ENCODE data around the gene EIF3CL.
"Not testable (repeated sequence)": the region's sequence is repeated elsewhere in the genome, so short reads cannot be mapped to it uniquely, and the experiment has no call there.

Gene EIF3CL, protein sequence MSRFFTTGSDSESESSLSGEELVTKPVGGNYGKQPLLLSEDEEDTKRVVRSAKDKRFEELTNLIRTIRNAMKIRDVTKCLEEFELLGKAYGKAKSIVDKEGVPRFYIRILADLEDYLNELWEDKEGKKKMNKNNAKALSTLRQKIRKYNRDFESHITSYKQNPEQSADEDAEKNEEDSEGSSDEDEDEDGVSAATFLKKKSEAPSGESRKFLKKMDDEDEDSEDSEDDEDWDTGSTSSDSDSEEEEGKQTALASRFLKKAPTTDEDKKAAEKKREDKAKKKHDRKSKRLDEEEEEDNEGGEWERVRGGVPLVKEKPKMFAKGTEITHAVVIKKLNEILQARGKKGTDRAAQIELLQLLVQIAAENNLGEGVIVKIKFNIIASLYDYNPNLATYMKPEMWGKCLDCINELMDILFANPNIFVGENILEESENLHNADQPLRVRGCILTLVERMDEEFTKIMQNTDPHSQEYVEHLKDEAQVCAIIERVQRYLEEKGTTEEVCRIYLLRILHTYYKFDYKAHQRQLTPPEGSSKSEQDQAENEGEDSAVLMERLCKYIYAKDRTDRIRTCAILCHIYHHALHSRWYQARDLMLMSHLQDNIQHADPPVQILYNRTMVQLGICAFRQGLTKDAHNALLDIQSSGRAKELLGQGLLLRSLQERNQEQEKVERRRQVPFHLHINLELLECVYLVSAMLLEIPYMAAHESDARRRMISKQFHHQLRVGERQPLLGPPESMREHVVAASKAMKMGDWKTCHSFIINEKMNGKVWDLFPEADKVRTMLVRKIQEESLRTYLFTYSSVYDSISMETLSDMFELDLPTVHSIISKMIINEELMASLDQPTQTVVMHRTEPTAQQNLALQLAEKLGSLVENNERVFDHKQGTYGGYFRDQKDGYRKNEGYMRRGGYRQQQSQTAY

DNA sequence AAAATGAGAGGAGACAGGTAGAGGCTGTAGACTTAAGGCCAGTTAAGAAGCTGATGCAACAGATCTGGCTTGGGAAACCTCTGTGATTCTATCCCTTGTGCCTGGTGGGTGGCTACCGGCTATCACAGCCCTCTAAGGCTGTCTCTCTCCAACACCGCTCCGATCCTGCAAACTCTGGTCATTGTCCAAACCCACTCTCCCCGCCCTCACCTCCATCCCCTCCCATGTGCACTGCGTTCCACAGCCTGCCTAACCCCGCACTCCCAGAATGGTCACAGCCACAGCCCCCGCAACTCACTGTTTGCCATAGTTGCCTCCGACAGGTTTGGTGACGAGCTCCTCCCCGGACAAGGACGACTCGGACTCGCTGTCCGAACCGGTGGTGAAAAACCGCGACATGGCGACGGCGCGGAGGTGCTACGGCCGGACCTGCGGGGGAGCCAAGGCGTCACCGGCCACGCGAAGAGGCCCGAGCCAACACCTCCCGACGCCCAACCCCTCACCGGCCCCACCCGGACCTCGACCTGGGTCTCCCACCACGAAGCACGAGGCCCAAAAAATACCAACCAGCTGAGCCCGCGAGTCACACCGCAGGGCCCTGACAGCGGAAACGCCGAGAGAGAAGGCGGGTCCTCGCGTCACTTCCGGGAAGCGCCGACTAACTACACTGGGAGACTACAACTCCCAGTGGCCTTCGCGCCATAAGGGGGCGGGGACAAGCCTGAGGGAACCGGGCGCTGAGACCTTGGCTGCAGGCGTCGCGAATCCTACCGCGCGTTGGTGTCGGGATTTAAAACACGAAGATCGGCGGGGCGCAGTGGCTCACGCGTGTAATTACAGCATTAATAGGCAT lies at the start of gene EIF3CL:
TSS of gene EIF3CL (minus strand) at position 622 of the 853 bp plus-strand sequence. CDS start at position 399, 223 bp downstream.
- DNase-seq, result not testable (repeated sequence)

DNA sequence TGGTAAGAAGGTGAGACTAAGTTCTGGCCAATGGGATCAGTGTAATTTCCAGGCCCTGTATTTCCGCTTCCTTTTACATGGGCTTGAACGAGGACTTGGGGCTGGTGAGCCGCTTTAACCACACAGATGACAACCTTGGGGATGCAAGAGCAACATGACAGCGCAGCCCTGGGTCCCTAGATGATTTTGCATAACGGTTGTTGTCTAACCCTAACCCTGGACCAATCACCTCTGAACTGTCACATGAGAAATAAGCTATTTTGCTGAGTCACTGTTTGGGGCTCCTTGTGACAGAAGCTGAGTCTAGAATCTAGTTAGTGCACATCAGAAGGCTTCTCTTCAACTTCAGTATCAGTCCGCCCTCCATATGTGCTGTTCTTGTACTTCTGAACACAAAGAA lies 43.4 kb upstream of the EIF3CL start:
- DNase-seq, result not testable (repeated sequence)

DNA sequence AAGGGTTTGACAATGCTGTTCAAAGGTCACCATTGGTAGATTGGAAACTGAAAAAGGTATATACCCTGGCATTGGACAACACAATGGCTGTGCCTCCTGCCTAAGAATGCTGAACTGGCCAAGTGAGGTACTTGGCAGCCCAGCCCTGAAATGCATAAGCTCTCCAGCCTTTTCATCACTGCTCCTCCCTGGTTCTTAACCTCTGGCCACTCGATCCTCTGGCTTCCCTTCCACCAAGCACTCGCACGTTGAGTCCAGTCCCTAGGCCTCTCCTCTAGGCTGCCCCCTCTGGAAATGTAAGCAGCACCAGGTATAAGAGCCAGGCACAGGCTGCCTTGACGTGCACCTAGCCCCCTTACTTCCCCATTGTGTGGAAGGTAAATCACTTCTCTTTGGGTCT lies 42.7 kb upstream of the EIF3CL start:
- DNase-seq, result not testable (repeated sequence)

DNA sequence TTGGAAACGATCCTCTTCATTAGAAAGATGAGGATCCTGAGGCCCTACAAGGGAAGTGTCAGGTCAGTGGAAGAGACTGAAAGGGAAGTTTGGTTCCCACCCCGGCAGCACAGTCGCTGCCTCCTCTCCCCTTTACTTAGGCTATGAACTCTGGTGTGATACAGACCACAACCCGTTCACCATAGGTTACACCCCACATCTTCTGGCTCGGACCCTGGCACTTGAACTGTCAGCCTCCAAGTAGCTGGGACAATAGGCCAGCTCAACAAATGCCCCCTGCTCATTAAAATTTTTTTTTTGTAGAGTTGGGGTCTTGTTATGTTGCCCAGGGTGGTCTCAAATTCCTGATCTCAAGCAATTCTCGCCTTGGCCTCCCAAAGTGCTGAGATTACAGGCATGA lies 40.3 kb upstream of the EIF3CL start:
- DNase-seq, result not testable (repeated sequence)

DNA sequence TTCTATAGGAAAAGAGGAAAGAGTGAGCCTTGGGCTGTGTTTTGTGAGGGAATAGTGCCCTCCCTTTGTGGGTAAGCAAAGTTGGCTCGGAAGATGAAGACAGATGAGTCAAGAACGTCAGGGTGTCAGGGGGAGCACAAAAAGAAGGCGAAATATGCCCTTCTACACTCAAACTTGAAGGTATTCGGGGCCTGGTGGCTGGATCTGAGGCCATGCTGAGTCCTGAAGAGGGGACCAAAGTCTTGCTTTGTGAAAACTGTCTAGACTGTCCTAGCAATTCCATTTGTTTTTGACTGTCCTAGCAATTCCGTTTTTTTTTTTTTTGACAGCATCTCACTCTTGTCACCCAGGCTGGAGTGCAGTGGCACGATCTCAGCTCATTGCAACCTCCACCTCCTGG lies 35.3 kb upstream of the EIF3CL start:
- not testable (repeated sequence) for DNase-seq

DNA sequence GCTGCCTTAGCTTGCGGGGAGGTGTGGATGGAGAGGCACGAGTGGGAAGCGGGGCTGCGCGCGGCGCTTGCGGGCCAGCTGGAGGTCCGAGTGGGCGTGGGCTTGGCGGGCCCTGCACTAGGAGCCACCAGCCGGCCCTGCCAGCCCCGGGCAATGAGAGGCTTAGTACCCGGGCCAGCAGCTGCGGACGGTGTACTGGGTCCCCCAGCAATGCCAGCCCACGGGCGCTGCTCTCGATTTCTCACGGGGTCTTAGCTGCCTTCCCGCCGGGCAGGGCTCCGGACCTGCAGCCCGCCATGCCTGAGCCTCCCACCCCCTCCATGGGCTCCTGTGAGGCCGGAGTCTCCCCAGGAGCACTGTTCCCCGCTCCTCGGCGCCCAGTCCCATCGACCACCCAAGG lies 31.7 kb upstream of the EIF3CL start:
- not testable (repeated sequence) for DNase-seq

DNA sequence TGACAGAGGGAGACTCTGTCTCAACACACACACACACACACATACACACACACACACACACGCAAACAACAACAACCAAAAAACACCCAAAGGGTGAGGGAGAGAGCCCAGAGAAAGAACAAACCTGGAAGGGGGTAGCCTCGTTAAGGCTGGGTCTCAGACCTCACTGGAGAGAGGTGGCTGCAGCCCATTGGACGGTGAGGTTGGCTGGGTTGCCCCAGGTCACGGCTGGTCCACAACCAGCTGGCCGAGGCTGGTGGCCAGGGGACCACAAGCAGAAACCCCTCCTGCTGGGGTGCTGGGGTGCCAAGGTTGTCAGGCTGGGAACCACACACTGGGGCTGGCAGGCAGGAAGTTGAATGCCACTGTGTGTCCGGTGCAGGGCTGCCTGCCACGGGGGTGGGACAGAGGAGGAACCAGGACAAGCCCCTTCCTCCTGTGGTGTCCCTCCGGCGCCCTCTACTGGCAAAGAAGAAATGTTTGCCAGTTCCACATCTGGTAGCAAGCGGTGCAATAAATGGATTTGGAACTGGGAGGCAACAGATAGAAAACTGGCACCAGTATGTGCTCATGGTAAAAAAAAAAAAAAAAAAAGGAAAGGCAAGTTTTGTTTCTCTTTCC lies 22.5 kb upstream of the EIF3CL start:
- not testable (repeated sequence) for DNase-seq

DNA sequence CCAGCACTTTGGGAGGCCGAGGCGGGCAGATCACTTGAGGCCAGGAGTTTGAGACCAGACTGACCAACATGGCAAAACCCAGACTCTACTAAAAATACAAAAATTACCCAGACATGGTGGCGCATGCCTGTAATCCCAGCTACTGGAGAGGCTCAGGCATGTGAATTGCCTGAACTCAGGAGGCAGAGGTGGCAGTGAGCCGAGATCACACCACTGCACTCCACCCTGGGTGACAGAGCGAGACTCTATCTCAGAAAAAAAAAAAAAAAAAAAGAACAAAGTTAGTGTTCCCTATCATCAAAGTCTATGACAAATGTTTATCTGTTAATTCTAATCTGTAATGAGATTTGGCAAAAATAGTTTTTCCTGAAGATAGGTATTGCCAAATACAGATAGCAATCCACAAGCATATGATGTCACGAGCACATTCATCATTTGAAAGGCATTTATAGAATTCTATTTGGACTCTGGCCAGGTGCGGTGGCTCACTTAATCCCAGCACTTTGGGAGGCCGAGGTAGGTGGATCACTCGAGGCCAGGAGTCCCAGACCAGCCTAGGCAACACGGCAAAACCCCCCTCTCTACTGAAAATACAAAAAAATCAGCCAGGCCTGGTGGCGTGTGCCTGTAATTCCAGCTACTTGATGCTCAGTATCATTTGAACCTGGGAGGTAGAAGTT lies 17.6 kb upstream of the EIF3CL start:
- not testable (repeated sequence) for DNase-seq

DNA sequence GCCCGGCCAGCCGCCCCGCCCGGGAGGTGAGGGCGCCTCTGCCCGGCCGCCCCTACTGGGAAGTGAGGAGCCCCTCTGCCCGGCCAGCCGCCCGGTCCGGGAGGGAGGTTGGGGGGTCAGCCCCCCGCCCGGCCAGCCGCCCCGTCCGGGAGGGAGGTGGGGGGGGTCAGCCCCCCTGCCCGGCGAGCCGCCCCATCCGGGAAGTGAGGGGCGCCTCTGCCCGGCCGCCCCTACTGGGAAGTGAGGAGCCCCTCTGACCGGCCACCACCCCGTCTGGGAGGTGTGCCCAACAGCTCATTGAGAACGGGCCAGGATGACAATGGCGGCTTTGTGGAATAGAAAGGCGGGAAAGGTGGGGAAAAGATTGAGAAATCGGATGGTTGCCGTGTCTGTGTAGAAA lies 13.4 kb upstream of the EIF3CL start:
- not testable (repeated sequence) for DNase-seq

DNA sequence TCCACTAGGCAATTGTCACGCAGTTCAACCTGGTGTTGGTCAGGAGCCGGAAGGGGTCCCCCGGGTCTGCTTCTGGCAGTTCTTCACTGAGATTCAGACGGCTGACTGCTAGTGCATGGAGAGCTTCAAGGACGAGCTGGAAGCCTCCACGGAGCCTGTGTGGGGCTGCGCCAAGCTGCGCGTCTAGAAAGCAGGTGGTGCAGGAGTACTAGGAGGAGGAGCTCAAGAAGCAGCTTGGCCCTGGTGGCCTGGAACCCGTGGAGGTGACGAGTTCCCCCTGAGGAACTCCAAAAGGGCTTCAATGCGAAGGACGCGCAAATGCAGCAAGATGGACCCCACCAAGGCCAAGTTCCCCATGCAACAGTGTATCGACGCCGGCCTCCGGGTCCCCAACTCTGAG lies 10.9 kb upstream of the EIF3CL start:
- not testable (repeated sequence) for DNase-seq

DNA sequence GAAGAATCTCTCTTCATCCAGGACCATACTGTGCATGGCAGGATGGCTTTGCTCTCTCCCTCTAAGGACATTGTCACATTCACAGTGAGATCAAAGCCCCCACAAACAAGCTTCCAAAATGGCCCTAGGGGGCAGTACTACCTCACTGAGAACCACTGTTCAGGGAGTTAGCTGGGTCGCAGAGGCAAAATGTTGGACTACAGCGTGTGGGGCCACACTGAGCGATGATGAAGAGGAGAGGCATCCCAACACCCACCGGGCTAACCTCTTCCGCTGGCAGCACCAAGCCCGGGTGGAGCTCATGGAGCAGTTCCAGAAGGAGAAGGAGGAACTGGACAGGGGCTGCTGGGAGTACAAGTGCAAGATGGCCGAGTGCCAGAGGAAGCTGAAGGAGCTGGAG lies 9.9 kb upstream of the EIF3CL start:
- DNase-seq, result not testable (repeated sequence)

DNA sequence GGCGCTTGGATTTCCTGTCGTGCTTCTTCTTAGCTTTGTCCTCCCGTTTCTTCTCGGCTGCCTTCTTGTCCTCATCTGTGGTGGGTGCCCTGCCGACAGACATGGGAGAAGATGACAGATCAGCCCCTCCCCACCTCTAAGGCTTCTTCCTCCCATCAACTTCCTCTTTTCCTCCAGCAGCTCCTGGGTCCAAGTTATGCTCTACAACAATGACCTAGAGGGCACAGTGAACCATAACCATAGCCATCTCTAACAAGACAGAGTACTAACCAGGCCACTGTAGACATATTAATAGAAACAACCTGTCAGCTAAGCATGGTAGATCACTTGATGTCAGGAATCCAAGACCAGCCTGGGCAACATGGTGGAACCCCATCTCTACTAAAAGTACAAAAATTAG lies 11.6 kb downstream of the EIF3CL start:
- not testable (repeated sequence) for DNase-seq

DNA sequence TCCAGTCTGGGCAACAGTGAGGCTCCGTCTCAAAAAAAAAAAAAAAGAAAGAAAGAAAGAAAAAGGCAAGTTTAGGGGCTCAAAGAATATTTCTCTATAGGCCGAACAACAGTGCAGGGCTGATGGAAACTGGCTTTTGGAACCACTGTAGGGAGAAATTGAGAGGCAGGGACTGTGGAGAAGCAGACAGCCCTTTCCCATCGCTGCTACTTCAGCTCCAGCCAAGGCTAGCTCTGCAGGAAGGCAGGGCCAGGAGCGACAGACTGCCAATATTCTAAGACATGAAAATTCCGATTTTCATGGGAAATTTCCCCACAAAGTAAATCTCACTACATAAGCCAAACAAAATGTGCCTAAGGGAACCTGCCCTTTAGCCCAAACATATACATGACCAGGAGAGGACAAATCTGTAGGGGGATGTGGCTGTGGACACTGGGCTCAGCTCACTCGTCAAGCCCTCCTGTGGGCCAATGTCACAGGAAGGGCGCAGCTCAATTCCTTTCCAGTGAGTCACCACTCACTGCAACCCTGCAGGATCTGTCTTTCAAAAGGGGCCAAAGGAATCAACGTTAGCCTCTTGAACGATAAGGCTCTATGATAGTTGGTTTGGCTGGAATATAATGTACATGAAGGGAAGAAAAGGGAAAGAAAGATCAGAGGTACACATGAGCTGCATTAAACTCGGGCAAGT lies 21.3 kb downstream of the EIF3CL start:
- not testable (repeated sequence) for DNase-seq

DNA sequence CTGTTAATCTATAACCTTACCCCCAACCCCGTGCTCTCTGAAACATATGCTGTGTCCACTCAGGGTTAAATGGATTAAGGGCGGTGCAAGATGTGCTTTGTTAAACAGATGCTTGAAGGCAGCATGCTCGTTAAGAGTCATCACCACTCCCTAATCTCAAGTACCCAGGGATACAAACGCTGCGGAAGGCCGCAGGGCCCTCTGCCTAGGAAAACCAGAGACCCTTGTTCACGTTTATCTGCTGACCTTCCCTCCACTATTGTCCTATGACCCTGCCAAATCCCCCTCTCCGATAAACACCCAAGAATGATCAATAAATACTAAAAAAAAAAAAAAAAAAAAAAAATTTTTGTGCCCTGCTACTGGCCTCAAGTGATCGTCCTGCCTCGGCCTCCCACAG lies 25.8 kb downstream of the EIF3CL start:
- DNase-seq, result not testable (repeated sequence)

DNA sequence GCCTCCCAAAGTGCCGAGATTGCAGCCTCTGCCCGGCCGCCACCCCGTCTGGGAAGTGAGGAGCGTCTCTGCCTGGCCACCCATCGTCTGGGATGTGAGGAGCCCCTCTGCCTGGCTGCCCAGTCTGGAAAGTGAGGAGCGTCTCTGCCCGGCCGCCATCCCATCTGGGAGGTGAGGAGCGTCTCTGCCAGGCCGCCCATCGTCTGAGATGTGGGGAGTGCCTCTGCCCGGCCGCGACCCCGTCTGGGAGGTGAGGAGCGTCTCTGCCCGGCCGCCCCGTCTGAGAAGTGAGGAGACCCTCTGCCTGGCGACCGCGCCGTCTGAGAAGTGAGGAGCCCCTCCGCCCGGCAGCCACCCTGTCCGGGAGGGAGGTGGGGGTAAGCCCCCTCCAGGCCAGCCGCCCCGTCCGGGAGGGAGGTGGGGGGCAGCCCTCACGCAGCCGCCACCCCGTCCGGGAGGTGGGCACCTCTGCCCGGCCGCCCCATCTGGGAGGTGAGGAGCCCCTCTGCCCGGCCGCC lies 26.5 kb downstream of the EIF3CL start:
- DNase-seq, result not testable (repeated sequence)

DNA sequence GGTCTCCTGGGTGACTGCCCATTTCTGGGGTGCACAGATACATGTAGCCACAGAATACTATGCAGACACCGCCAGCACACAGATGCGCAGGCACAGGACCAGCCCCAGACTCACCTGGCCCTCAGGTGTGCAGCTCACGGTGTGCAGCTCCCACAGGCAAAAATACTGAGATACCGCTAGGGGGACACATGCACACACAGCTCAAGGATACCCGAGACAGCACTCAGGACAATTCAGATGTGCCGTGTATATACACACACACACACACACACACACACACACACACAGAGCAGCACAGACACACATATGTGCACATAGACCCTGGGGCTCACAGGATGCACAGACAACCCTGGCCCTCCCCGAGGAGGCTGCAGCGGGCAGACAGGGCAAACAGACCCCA lies 28.5 kb downstream of the EIF3CL start:
- not testable (repeated sequence) for DNase-seq

DNA sequence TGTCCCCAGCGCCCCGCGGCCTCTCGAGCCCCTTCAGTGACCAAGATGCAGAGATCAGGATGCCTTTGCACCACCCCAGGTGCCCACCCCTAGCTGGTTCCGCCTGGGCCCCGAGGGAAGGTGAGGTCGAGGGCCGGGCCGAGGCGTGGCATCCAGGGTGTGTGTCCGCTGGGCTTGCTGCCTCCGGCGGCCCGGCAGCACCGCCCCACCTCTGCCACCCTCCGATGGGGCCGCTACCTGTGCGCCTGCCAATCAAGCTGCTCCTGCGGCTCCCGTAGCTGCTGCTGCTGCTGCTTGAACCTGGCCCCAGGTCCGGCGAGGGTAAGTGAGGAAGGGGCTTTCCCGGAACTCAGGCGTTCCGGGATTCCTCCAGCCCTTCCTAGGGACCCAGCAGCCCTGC lies 29.4 kb downstream of the EIF3CL start:
- not testable (repeated sequence) for DNase-seq

DNA sequence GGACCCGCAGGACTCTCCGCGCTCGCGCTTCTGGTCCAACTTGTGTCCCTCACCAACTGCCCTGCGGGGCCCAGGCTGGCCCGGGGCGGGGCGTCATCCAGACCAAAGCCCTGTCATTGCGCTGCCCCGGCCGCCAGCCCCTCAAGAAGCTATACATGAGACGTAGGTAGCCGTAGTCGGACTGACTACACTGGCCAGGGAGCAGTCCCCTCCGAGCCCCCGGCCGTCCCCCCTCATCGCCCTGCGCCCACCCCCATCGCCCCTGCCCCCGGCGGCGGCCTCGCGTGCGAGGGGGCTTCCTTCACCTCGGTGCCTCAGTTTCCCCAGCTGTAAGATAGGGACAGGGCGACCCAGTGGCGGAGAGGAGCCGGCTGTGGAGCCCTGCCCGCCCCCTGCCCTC lies 35.7 kb downstream of the EIF3CL start:
- DNase-seq, result not testable (repeated sequence)

DNA sequence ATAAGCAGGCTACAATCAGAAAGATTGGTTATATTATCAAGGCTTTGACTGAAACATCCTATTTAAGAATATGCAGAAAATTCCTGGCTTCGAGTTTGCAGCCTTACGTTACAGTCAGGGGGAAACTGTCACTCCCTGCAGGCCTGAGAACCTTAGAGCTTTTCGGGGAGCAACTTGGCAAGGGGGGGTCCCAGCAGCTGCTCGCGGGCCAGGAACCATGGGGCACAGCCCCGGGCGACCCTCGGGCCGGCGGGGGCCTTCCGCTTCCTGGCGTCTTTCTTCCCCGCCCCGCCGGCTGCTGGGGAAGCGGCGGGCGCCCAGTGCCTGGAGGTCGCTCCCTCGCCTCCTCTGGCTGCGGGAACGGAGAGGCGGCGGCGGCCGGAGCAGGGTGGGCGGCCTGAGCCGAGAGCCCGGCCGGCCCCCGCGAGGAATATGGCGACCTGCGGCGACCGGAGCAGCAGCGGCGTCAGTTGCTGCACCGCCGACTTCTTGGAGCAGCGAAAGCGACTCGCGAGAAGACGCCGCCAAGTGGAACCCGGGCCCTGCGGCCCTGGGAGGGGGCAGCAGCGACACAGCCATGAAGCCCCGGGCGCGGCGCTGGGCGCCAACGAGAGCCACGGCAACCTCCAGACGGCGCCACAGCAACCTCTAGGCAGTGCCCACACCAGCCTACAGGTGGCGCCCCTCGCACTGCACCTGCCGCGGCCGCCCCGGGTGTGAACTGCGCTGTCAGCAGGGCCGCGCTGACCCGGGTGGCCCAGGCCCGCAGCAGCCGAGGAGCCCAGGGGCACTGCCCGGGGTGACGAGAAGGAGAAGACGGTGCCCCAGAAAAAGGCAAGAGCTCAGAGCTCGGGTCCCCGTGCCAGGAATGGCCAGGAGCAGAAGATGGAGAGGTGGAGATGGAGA lies 39.1 kb downstream of the EIF3CL start:
- not testable (repeated sequence) for DNase-seq

DNA sequence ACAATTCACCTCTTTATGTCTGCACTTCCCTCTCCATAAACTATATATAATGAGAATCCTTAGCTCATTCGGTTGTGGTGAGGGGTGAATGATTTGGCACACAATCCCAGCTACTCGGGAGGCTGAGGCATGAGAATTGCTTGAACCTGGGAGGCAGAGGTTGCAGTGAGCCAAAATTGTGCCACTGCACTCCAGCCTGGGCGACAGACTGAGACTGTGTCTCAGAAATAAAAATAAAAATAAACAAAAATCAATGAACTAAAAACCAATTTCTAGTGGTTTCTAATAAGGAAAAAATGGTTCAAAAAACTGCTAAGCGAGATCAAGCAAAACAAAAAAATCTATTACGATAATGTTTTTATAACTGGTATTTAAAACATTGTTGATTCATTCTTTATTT lies 40.2 kb downstream of the EIF3CL start, which contains the start of gene NPIPB6:
TSS of gene NPIPB6 (minus strand) at position 101 of the 400 bp plus-strand sequence. CDS start 686 bp downstream, outside the sequence.
- not testable (repeated sequence) for DNase-seq

Data from NCI-H1694 treated with DMSO at 0.1 percent for 48 hours (cell line).